ENCODE results near the gene PTPRN2. TPM values are rescaled to one million over a fixed set of nuclear protein-coding genes. Genes with fewer than 3 reads are reported as not detected.
A peak's percentile ranks its signal among the peaks of the same experiment; 100 is the strongest.

Gene PTPRN2
- total and polyA plus RNA-seq, 8 donors: 12.2 to 49.2 (median 31.8) TPM

DNA sequence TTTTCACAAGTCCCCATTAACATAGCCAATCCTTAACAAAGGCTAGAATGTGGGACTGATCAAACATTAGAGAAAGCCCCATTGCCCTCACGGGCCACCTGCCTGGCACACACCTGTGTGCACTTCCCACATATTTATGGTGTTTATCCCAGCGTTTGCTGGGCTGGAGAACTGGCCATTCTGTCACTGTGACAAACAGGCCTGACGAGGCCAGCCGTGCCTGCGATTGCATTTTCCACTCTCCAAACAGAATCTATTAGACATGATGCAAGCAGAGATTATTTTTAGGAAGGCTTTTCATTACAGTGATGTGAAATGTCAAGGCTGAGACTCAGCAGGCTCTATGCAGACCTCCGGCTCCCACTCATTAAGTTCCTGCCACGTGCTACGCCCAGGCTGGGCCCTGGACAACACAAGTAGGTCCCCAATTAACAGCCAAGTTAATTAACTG, 20.4 kb downstream of the PTPRN2 start:
- Histone ChIP-seq H3K4me1 (peaks cover 0 to 26% (median 18%) of the 10 kb centered on the region in 3 donors), H3K27ac (peak overlapping the region in 3 of 4 donors; percentile 13 to 78 (median 31)), H3K27me3 (no peaks in the 10 kb centered on the region), H3K36me3 (no peaks in the 10 kb centered on the region), H3K9me3 (no peaks in the 10 kb centered on the region), H3K4me3 (no peak overlapping the region)
- no peak for FAIRE-seq
- peak; percentile 81 to 90 (median 86) for ATAC-seq
- TF ChIP-seq, protein P1, sequence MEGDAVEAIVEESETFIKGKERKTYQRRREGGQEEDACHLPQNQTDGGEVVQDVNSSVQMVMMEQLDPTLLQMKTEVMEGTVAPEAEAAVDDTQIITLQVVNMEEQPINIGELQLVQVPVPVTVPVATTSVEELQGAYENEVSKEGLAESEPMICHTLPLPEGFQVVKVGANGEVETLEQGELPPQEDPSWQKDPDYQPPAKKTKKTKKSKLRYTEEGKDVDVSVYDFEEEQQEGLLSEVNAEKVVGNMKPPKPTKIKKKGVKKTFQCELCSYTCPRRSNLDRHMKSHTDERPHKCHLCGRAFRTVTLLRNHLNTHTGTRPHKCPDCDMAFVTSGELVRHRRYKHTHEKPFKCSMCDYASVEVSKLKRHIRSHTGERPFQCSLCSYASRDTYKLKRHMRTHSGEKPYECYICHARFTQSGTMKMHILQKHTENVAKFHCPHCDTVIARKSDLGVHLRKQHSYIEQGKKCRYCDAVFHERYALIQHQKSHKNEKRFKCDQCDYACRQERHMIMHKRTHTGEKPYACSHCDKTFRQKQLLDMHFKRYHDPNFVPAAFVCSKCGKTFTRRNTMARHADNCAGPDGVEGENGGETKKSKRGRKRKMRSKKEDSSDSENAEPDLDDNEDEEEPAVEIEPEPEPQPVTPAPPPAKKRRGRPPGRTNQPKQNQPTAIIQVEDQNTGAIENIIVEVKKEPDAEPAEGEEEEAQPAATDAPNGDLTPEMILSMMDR (IDR thresholded peaks at IDR 0.05): no peak
- intact Hi-C loops (cut with DNase I): no loop called here
- DNase-seq: peak in 5 of 6 donors; percentile 45 to 70 (median 48)
- WGBS, 2 donors: 19% methylated on average over 8 of the region's 8 CpGs

DNA sequence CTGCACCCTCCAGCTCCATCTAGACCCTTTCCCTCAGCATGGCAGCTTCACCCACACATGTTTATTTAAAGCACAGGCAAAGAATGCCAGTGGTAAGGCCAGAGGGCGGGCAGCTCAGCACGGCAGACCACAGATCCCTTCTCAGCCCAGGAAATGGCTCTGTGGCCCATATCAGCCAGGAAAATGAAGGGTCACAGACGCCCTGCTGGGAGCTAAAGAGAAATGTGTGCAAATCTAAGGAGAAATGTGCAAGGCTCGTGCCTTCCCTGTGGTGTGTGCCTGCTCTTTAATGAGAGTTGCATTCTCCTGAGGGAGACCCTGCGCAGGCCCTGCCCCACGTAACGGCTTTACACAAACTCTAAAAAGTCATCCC, 23.0 kb downstream of the PTPRN2 start:
- intact Hi-C loops (cut with DNase I): no loop called here
- Histone ChIP-seq H3K27ac (no peak overlapping the region), H3K4me3 (no peak overlapping the region), H3K4me1 (peaks cover 0 to 26% (median 18%) of the 10 kb centered on the region in 3 donors), H3K9me3 (no peaks in the 10 kb centered on the region), H3K27me3 (no peaks in the 10 kb centered on the region), H3K36me3 (no peaks in the 10 kb centered on the region)
- DNase-seq (no peak), ATAC-seq (no peak), FAIRE-seq (no peak)
- 67 to 69% methylated on average over 7 of the region's 7 CpGs for WGBS, 2 donors
- TF ChIP-seq, protein P1 (IDR thresholded peaks at IDR 0.05): no peak

DNA sequence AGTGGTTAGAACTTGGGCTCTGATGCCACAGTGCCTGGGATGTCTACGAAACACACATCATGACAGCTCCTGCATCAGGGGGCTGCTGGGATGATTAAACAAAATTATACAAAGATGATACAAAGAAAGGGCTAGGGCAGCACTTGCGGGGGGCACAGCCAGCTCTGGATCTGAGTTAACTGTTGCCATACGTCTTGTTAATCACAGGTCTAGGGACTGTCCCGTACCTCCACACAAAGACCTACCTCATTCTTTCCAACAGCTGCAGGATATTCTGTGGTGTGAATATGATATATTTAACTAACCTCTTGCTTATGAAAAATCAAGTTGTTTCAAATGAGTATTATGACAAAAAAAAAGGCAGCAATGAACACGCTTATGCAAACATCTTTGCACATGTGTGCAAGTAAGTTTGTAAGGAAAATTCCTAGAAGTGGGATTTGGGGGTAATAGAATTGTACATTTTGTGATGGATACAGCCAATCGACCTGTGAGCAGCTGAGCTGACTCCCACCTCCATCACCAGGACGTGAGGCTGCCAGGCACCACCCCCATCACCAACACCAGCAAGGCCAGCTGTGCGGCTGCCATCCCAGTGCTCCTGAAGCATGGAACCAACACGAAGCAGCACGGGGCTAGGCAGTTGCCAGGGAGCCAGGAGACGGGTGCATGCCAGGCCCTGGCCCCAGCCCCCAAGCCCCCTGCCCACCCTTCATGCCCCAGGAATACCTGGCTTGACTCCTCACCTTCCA, 23.5 kb downstream of the PTPRN2 start:
- DNase-seq (no peak), ATAC-seq (no peak), FAIRE-seq (no peak)
- Histone ChIP-seq H3K27me3 (no peaks in the 10 kb centered on the region), H3K36me3 (no peaks in the 10 kb centered on the region), H3K9me3 (no peaks in the 10 kb centered on the region), H3K27ac (no peak overlapping the region), H3K4me1 (peaks cover 0 to 26% (median 18%) of the 10 kb centered on the region in 3 donors), H3K4me3 (no peak overlapping the region)
- WGBS, 2 donors: 50 to 65% methylated on average over 11 of the region's 11 CpGs
- TF ChIP-seq, protein P1 (IDR thresholded peaks at IDR 0.05): no peak
- intact Hi-C loops (cut with DNase I): no loop called here

DNA sequence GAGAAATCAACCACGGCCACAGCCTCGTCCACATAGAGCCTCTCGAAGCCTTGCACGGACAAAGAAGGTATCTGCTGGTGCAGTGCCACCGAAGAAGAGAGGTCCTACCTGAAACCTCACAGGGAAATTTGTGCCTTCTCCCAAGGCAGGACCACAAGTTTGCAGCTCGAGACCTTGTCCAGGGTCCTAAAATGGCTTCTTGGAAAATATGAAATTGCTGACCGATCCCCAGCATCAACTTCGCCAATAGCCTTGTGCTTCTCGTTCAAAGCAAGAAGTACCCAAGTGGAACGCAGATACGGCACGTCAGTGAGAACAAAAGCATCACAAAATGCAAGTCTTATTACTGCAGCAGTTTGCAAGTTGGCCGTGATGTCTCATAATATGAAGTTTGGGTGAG, 24.6 kb downstream of the PTPRN2 start:
- DNase-seq (no peak), FAIRE-seq (no peak), ATAC-seq (no peak)
- Histone ChIP-seq H3K9me3 (no peaks in the 10 kb centered on the region), H3K4me3 (no peak overlapping the region), H3K27ac (no peak overlapping the region), H3K4me1 (peaks cover 0 to 26% (median 18%) of the 10 kb centered on the region in 3 donors), H3K27me3 (no peaks in the 10 kb centered on the region), H3K36me3 (no peaks in the 10 kb centered on the region)
- TF ChIP-seq, protein P1 (IDR thresholded peaks at IDR 0.05): no peak
- 92 to 94% methylated on average over 13 of the region's 13 CpGs for WGBS, 2 donors
- intact Hi-C loops (cut with DNase I): no loop called here

DNA sequence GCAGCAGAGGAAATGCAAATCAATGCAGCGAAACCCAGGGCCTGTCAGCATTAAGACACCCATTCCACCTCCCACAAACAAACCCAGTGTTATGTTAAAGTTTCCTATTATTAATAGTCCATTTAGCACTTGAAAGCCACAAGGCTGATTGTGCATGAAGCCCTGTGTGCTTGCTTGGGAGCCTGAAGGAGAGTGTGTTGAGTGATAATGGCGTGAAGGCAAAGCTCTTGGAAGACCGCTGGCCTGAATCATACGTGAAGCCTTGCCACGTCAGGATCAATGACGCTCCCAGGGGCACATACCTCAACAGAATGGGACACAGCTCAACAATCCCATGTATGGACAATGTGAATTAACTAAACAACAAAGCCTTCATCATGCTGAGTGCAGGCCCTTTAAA, 25.1 kb downstream of the PTPRN2 start:
- FAIRE-seq: no peak
- H3K9me3 ChIP-seq: no peaks in the 10 kb centered on the region
- no peak for DNase-seq
- no peaks in the 10 kb centered on the region for H3K36me3 ChIP-seq
- H3K4me1 ChIP-seq: peaks cover 0 to 23% (median 17%) of the 10 kb centered on the region in 3 donors
- H3K27me3 ChIP-seq: no peaks in the 10 kb centered on the region
- TF ChIP-seq, protein P1 (IDR thresholded peaks at IDR 0.05): no peak
- no peak overlapping the region for H3K4me3 ChIP-seq
- H3K27ac ChIP-seq: no peak overlapping the region
- WGBS, 2 donors: 85 to 88% methylated on average over 6 of the region's 6 CpGs
- intact Hi-C loops (cut with DNase I): no loop called here
- no peak for ATAC-seq
